ENCODE data around the gene EYS. TPM values are rescaled to one million over a fixed set of nuclear protein-coding genes. Genes with fewer than 3 reads are reported as not detected.

The EYS gene
- polyA plus RNA-seq, 2 of the 4 experiments (the other 2 are of a cell fraction): 0.03 to 0.06 TPM

GRCh38 chr6:64270083-64270482 lies 1436.9 kb downstream of the EYS start:
- Histone ChIP-seq H3K4me1 (no peaks in the 10 kb centered on the region), H3K9me3 (no peaks in the 10 kb centered on the region), H3K4me2 (no peak overlapping the region), H3K27ac (no peak overlapping the region), H3K4me3 (no peak overlapping the region)
- CTCF ChIA-PET: no interaction called here
- FAIRE-seq: no peak
- no peak for ATAC-seq
- TF ChIP-seq KDM1A (IDR thresholded peaks at IDR 0.05; ENCODE audit: low read depth) (no peak), HDAC2 (IDR thresholded peaks at IDR 0.05) (no peak), HOXB5 (CRISPR knock-in tag; IDR thresholded peaks at IDR 0.05) (no peak), NFE2L2 (conservative IDR thresholded peaks at IDR 0.05; ENCODE audit: low read length) (no peak), CEBPB (IDR thresholded peaks at IDR 0.05) (no peak), FOSB (CRISPR knock-in tag; IDR thresholded peaks at IDR 0.05) (no peak), TP53 (CRISPR knock-in tag; IDR thresholded peaks at IDR 0.05) (no peak), FOSL2 (IDR thresholded peaks at IDR 0.05) (no peak), FOSL2 (CRISPR knock-in tag; IDR thresholded peaks at IDR 0.05) (no peak)
- TF ChIP-seq, protein P1, sequence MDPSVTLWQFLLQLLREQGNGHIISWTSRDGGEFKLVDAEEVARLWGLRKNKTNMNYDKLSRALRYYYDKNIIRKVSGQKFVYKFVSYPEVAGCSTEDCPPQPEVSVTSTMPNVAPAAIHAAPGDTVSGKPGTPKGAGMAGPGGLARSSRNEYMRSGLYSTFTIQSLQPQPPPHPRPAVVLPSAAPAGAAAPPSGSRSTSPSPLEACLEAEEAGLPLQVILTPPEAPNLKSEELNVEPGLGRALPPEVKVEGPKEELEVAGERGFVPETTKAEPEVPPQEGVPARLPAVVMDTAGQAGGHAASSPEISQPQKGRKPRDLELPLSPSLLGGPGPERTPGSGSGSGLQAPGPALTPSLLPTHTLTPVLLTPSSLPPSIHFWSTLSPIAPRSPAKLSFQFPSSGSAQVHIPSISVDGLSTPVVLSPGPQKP (IDR thresholded peaks at IDR 0.05; ENCODE audit: low read depth, low read length): no peak
- WGBS (ENCODE audit: missing lambda C conversion rate): 75% methylated on average over 5 of the region's 5 CpGs
- no peak for DNase-seq (ENCODE audit: low read depth in 1 of 2, low spot score in 1 of 2)
- POLR2A ChIA-PET: no interaction called here

- ATAC-seq (no peak), FAIRE-seq (no peak), DNase-seq (ENCODE audit: low read depth in 1 of 2, low spot score in 1 of 2) (no peak)
- WGBS (ENCODE audit: missing lambda C conversion rate): 2% methylated on average over 2 of the region's 2 CpGs
- Histone ChIP-seq H3K4me2 (no peak overlapping the region), H3K9me3 (no peaks in the 10 kb centered on the region), H3K27ac (no peak overlapping the region), H3K4me1 (no peaks in the 10 kb centered on the region), H3K4me3 (no peak overlapping the region)
- TF ChIP-seq FOXS1 (CRISPR knock-in tag; IDR thresholded peaks at IDR 0.05) (no peak), KDM1A (IDR thresholded peaks at IDR 0.05; ENCODE audit: low read depth) (no peak), CBX2 (IDR thresholded peaks at IDR 0.05; ENCODE audit: borderline replicate concordance, low read depth) (no peak), FOSL2 (IDR thresholded peaks at IDR 0.05) (no peak), FOSL2 (CRISPR knock-in tag; IDR thresholded peaks at IDR 0.05) (no peak), POLR2AphosphoS2 (conservative IDR thresholded peaks at IDR 0.05; ENCODE audit: low read length) (no peak), EP300 (IDR thresholded peaks at IDR 0.05) (no peak), GATA3 (IDR thresholded peaks at IDR 0.05; ENCODE audit: borderline replicate concordance) (no peak), MAX (IDR thresholded peaks at IDR 0.05) (no peak), ESRRA (IDR thresholded peaks at IDR 0.05; ENCODE audit: borderline replicate concordance, low read length) (no peak), BHLHE40 (IDR thresholded peaks at IDR 0.05; ENCODE audit: low read depth, low read length) (no peak), FOSB (CRISPR knock-in tag; IDR thresholded peaks at IDR 0.05) (no peak), JUNB (IDR thresholded peaks at IDR 0.05) (no peak), SREBF2 (IDR thresholded peaks at IDR 0.05) (no peak)
- TF ChIP-seq, protein P2, sequence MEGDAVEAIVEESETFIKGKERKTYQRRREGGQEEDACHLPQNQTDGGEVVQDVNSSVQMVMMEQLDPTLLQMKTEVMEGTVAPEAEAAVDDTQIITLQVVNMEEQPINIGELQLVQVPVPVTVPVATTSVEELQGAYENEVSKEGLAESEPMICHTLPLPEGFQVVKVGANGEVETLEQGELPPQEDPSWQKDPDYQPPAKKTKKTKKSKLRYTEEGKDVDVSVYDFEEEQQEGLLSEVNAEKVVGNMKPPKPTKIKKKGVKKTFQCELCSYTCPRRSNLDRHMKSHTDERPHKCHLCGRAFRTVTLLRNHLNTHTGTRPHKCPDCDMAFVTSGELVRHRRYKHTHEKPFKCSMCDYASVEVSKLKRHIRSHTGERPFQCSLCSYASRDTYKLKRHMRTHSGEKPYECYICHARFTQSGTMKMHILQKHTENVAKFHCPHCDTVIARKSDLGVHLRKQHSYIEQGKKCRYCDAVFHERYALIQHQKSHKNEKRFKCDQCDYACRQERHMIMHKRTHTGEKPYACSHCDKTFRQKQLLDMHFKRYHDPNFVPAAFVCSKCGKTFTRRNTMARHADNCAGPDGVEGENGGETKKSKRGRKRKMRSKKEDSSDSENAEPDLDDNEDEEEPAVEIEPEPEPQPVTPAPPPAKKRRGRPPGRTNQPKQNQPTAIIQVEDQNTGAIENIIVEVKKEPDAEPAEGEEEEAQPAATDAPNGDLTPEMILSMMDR (IDR thresholded peaks at IDR 0.05): no peak
- TF ChIP-seq, protein P3, sequence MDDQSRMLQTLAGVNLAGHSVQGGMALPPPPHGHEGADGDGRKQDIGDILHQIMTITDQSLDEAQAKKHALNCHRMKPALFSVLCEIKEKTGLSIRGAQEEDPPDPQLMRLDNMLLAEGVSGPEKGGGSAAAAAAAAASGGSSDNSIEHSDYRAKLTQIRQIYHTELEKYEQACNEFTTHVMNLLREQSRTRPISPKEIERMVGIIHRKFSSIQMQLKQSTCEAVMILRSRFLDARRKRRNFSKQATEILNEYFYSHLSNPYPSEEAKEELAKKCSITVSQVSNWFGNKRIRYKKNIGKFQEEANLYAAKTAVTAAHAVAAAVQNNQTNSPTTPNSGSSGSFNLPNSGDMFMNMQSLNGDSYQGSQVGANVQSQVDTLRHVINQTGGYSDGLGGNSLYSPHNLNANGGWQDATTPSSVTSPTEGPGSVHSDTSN (IDR thresholded peaks at IDR 0.05): no peak
- POLR2A ChIA-PET: no interaction called here
- CTCF ChIA-PET: no interaction called here
Measured at GRCh38 chr6:64266351-64266821, 1440.6 kb downstream of the EYS start.

DNA sequence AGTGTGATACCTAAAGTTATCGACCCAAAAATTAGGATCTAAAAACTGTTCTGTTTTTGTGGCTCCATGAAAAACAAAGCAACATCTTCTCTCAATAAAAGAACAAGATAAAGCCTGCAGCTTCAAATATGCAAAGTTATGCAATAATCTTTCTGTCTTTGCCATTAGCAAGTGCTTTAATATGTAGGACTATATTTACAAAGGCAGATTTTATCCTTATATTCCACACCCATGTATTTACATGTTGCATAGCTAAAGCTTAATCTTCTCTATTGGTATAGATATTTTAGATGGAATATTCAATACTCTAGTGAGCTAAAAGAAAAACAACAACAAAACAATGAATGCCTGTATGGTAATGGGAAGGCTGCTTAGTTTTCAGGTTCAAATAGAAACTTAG lies 1443.2 kb downstream of the EYS start:
- no peak for DNase-seq (ENCODE audit: low read depth in 1 of 2, low spot score in 1 of 2)
- H3K4me1 ChIP-seq: no peaks in the 10 kb centered on the region
- no peak for ATAC-seq
- WGBS (ENCODE audit: missing lambda C conversion rate): 10% methylated on average over 1 of the region's 1 CpG
- CTCF ChIA-PET: no interaction called here
- POLR2A ChIA-PET: no interaction called here
- H3K4me2 ChIP-seq: no peak overlapping the region
- no peak for TF ChIP-seq EHMT2 (IDR thresholded peaks at IDR 0.05; ENCODE audit: low read depth)
- TF ChIP-seq TFCP2L1 (CRISPR knock-in tag; IDR thresholded peaks at IDR 0.05): no peak
- no peaks in the 10 kb centered on the region for H3K9me3 ChIP-seq
- H3K4me3 ChIP-seq: no peak overlapping the region
- no peak for FAIRE-seq
- H3K27ac ChIP-seq: no peak overlapping the region

Measured in A549 (cell line).